Neutrophil (primary cell): ENCODE results near the gene CCDC24.

Source experiments
- H3K27ac ChIP-seq: fragments of 200-600 bp; sonication (generic); 2 replicates; pipeline ENCODE4 v1.5.1; 2016; ENCODE audit warnings: mild to moderate bottlenecking, moderate library complexity
- H3K27me3 ChIP-seq: fragments of 200-600 bp; sonication (generic); 2 replicates; pipeline ENCODE4 v1.6.0; 2016; ENCODE audit warnings: mild to moderate bottlenecking
- H3K36me3 ChIP-seq: fragments of 200-600 bp; sonication (generic); 2 replicates; pipeline ENCODE4 v1.5.1; 2017
- H3K4me1 ChIP-seq, 2 experiments: fragments of 200-600 bp in 1 of 2; sonication (generic) in 1 of 2; 1 replicate in 1 of 2; 2 replicates in 1 of 2; pipeline versions ENCODE4 v1.5.1 to v1.6.1; 2013 to 2016; ENCODE audit warnings: low read depth in 1 of 2, low read length in 1 of 2, mild to moderate bottlenecking in 1 of 2, moderate library complexity in 1 of 2; ENCODE audit not compliant: control insufficient read depth in 1 of 2, insufficient read depth in 1 of 2
- H3K4me3 ChIP-seq, 2 experiments: fragments of 200-600 bp in 1 of 2; sonication (generic) in 1 of 2; 1 replicate in 1 of 2; 2 replicates in 1 of 2; pipeline ENCODE4 v1.5.1; 2013 to 2016; ENCODE audit warnings: low read depth in 1 of 2, low read length in 1 of 2, mild to moderate bottlenecking in 1 of 2, moderate library complexity in 1 of 2
- H3K9me3 ChIP-seq: fragments of 200-600 bp; sonication (generic); 2 replicates; pipeline ENCODE4 v1.5.1; 2016
- TF ChIP-seq, protein P1 (sequence below): fragments of 200-600 bp; sonication (generic); IDR thresholded peaks from 2 replicates; pipeline ENCODE4 v1.5.1; 2016; ENCODE audit warnings: antibody characterized with exemption

The CCDC24 gene

GRCh38 chr1:43982808-43983207 is 8.6 kb upstream of the CCDC24 start:
- peaks cover 9% of the 10 kb centered on the region for H3K36me3 ChIP-seq
- peaks cover 13% of the 10 kb centered on the region for H3K27me3 ChIP-seq
- H3K9me3 ChIP-seq = no peaks in the 10 kb centered on the region
- peaks cover 54% of the 10 kb centered on the region in 2 experiments for H3K4me1 ChIP-seq
- TF ChIP-seq, protein P1, sequence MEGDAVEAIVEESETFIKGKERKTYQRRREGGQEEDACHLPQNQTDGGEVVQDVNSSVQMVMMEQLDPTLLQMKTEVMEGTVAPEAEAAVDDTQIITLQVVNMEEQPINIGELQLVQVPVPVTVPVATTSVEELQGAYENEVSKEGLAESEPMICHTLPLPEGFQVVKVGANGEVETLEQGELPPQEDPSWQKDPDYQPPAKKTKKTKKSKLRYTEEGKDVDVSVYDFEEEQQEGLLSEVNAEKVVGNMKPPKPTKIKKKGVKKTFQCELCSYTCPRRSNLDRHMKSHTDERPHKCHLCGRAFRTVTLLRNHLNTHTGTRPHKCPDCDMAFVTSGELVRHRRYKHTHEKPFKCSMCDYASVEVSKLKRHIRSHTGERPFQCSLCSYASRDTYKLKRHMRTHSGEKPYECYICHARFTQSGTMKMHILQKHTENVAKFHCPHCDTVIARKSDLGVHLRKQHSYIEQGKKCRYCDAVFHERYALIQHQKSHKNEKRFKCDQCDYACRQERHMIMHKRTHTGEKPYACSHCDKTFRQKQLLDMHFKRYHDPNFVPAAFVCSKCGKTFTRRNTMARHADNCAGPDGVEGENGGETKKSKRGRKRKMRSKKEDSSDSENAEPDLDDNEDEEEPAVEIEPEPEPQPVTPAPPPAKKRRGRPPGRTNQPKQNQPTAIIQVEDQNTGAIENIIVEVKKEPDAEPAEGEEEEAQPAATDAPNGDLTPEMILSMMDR = no peak
- H3K27ac ChIP-seq = peak overlapping the region; percentile 85
- peak overlapping the region; percentile 31 to 45 for H3K4me3 ChIP-seq

- TF ChIP-seq, protein P1 = no peak
- Histone ChIP-seq H3K4me1 (peaks cover 49% of the 10 kb centered on the region in 2 experiments), H3K36me3 (peaks cover 4% of the 10 kb centered on the region), H3K27ac (peak overlapping the region; percentile 85), H3K9me3 (no peaks in the 10 kb centered on the region), H3K4me3 (peak overlapping the region; percentile 31 to 45), H3K27me3 (peaks cover 13% of the 10 kb centered on the region)
Measured at GRCh38 chr1:43983253-43983899, 8.0 kb upstream of the CCDC24 start.

GRCh38 chr1:43984855-43985254 is 6.5 kb upstream of the CCDC24 start:
- TF ChIP-seq, protein P1 = no peak
- Histone ChIP-seq H3K4me3 (no peak overlapping the region), H3K36me3 (no peaks in the 10 kb centered on the region), H3K4me1 (peaks cover 37 to 40% of the 10 kb centered on the region in 2 experiments), H3K27ac (no peak overlapping the region), H3K27me3 (peaks cover 7% of the 10 kb centered on the region), H3K9me3 (no peaks in the 10 kb centered on the region)

DNA sequence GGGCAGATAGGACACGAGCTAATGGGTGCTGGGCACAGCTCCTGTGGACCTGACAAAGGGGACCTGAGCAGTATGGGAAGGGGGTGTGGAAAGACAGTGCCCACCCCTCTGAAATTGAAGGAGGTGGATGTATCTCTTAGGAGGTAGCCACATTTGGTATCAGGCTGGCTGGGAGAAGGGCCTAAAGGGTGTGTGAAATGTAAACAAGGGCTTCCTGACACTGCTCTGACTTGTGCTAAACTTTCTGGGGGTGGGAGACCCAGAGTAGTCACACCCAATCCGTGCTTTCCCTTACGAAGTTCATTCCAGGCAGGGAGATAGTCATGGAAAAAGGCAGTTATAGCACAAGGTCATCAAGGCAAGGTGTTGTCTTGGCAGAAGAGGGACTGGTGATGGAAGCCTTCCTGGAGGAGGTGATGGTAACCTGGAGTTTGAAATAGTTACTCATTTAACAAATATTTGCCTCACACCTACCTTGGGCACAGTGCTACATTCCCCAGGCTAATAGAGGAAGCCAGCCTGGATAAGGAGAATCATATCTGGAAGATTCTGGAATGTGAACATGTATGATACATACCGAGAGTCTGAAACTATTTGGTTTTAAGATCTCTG is 5.3 kb upstream of the CCDC24 start:
- no peaks in the 10 kb centered on the region for H3K27me3 ChIP-seq
- TF ChIP-seq, protein P1 = no peak
- H3K9me3 ChIP-seq = no peaks in the 10 kb centered on the region
- H3K4me3 ChIP-seq = no peak overlapping the region
- H3K36me3 ChIP-seq = no peaks in the 10 kb centered on the region
- peaks cover 31 to 34% of the 10 kb centered on the region in 2 experiments for H3K4me1 ChIP-seq
- no peak overlapping the region for H3K27ac ChIP-seq

- no peak overlapping the region for H3K27ac ChIP-seq
Measured at GRCh38 chr1:43986712-43987111, 4.7 kb upstream of the CCDC24 start.

More at GRCh38 chr1:43986712-43987111, 4.7 kb upstream of the CCDC24 start:
- H3K36me3 ChIP-seq = no peaks in the 10 kb centered on the region
- no peaks in the 10 kb centered on the region for H3K9me3 ChIP-seq
- H3K4me3 ChIP-seq = no peak overlapping the region
- TF ChIP-seq, protein P1 = no peak
- H3K4me1 ChIP-seq = peaks cover 30 to 31% of the 10 kb centered on the region in 2 experiments
- no peaks in the 10 kb centered on the region for H3K27me3 ChIP-seq
